Sciatic nerve (tissue), 2 donors: ENCODE data around the gene TUSC7. TPM values are rescaled to one million over a fixed set of nuclear protein-coding genes. Genes with fewer than 3 reads are reported as not detected.

Experiments used
- ATAC-seq: fragments of 200-7000 bp; cut with Tn5 transposase; one replicate; pipeline ENCODE4 v1.9.1; 2020; ENCODE audit warnings: mild to moderate bottlenecking, moderate library complexity
- DNase-seq: peaks from one replicate; pipeline ENCODE4 v3.0.0-alpha.2; 2020; ENCODE audit warnings: low spot score
- intact Hi-C: fragments of 100-400 bp; cut with DNase I; formaldehyde crosslinking; loops from one replicate; pipeline ENCODE4 v1.14.2; 2022
- total RNA-seq: library from RNA; stranded (reverse); fragmentation: NEBNext Ultra II Directional; extraction: Animal tissue kit (Norgen Biotek cat#: 25700); gene quantifications from one replicate; pipeline ENCODE4 v1.2.1, GENCODE V29; 2021
- donor health status: DM: no; HTN: no; CAD: no.
- donor health status: DM: no; HTN: no; CAD: no.

Gene TUSC7
- total RNA-seq, 1 donor from 2014 or later, result not detected

GRCh38 chr3:116757315-116757714, 47.7 kb downstream of the TUSC7 start:
- DNase-seq (no peak), ATAC-seq (no peak)
- intact Hi-C loops, result no loop called here

DNA sequence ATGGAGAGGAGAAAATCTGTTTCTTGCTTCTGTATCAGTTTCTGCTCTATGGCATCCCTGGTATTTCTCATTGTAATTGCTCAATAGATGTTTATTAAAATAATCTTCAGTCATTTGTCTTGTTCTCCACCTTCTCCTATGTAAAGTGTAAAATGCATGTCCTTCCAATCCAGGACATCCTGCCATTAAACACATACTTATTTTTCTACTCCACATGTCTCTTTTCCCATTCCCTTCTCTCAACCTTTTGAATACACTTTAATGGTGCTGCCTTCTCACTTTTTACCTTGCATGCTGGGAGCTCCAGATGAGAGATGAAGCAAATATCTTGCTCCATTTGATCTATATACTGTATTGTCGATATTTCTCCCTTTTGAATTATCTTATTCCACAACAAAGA, 49.7 kb downstream of the TUSC7 start:
- ATAC-seq, result no peak

More for the DNA sequence above, 49.7 kb downstream of the TUSC7 start:
- intact Hi-C loops, result no loop called here
- DNase-seq, result no peak
